Small intestine (tissue), 7 donors: ENCODE measurements around the gene SH3GL1. TPM values are rescaled to one million over a fixed set of nuclear protein-coding genes. Genes with fewer than 3 reads are reported as not detected.

ENCODE experiments used
- DNase-seq, 2 donors: peaks; one replicate each; pipeline versions ENCODE4 v3.0.0 to v3.0.0-alpha.2; 2013
- FAIRE-seq: peaks from 2 replicates; lab custom pipeline; 2012; peaks lifted over from hg19 to GRCh38; lab: Jason Lieb, UNC
- H3K27ac ChIP-seq, 3 donors: one replicate each; pipeline ENCODE4 v1.5.1; 2013; ENCODE audit warnings: low read length in 2 of 3, mild to moderate bottlenecking in 2 of 3, control low read depth in 1 of 3, inconsistent platforms in 1 of 3, low read depth in 1 of 3, moderate library complexity in 1 of 3
- H3K27me3 ChIP-seq, 3 donors: one replicate each; pipeline ENCODE4 v1.6.1; 2013; ENCODE audit warnings: low read length in 3 of 3, inconsistent platforms in 1 of 3; ENCODE audit not compliant: control insufficient read depth in 3 of 3, insufficient read depth in 3 of 3
- H3K36me3 ChIP-seq, 3 donors: one replicate each; pipeline ENCODE4 v1.6.1; 2013; ENCODE audit warnings: low read length in 3 of 3, inconsistent platforms in 1 of 3, low read depth in 1 of 3, mild to moderate bottlenecking in 1 of 3, moderate library complexity in 1 of 3; ENCODE audit not compliant: control insufficient read depth in 3 of 3, insufficient read depth in 2 of 3
- H3K4me1 ChIP-seq, 3 donors: one replicate each; pipeline ENCODE4 v1.6.1; 2013; ENCODE audit warnings: low read length in 2 of 3, inconsistent platforms in 1 of 3, low read depth in 1 of 3, mild to moderate bottlenecking in 1 of 3, moderate library complexity in 1 of 3; ENCODE audit not compliant: control insufficient read depth in 3 of 3, insufficient read depth in 2 of 3
- H3K4me3 ChIP-seq, 3 donors: one replicate each; pipeline ENCODE4 v1.5.1; 2013; ENCODE audit warnings: low read length in 3 of 3, control low read depth in 1 of 3, inconsistent platforms in 1 of 3, low read depth in 1 of 3, mild to moderate bottlenecking in 1 of 3, moderate library complexity in 1 of 3
- H3K9me3 ChIP-seq, 2 donors: one replicate each; pipeline ENCODE4 v1.6.1; 2013; ENCODE audit warnings: low read depth in 1 of 2, low read length in 1 of 2; ENCODE audit not compliant: control insufficient read depth in 2 of 2, insufficient read depth in 1 of 2
- WGBS, 3 donors: extraction: QIAGEN DNeasy Blood & Tissue Kit; methylation state at CpG; one replicate each; pipeline ENCODE4 v1.1.7; 2013; 5-methylcytosine and 5-hydroxymethylcytosine counted together
- polyA plus RNA-seq, 4 donors: library from polyadenylated mRNA; stranded (reverse) in 3 of 4; unstranded in 1 of 4; fragments of 200-250 nt in 3 of 4; fragments of 120-200 nt in 1 of 4; gene quantifications; one replicate each; pipeline versions ENCODE4 v1.2.1 to v1.2.3, GENCODE V29; 2013
- donor health status: healthy with polysubstance abuse.
- donor health status: control.
- donor health status: control.
- donor health status: Bipolar disorder and iron deficiency.
- donor health status: healthy.

SH3GL1 gene
- polyA plus RNA-seq, 4 donors: 64.9 to 132 (median 104) TPM

- DNase-seq (no peak), FAIRE-seq (no peak)
- H3K4me3 ChIP-seq: no peak overlapping the region
- 92 to 97% (median 92%) methylated on average over 13 to 16 of the region's 16 CpGs for WGBS, 3 donors
- no peaks in the 10 kb centered on the region for H3K9me3 ChIP-seq
- no peaks in the 10 kb centered on the region for H3K4me1 ChIP-seq
- H3K27ac ChIP-seq: no peak overlapping the region
- no peaks in the 10 kb centered on the region for H3K27me3 ChIP-seq
- peaks cover 3 to 68% (median 3%) of the 10 kb centered on the region in 3 donors for H3K36me3 ChIP-seq
Measured at GRCh38 chr19:4429256-4429655, 28.9 kb upstream of the SH3GL1 start.

GRCh38 chr19:4428326-4428975, 28.1 kb upstream of the SH3GL1 start:
- H3K4me3 ChIP-seq: no peak overlapping the region
- no peak for DNase-seq
- no peaks in the 10 kb centered on the region for H3K27me3 ChIP-seq
- H3K27ac ChIP-seq: no peak overlapping the region
- 94 to 96% (median 96%) methylated on average over 20 of the region's 20 CpGs for WGBS, 3 donors
- no peaks in the 10 kb centered on the region for H3K4me1 ChIP-seq
- no peaks in the 10 kb centered on the region for H3K9me3 ChIP-seq
- peaks cover 0 to 68% (median 6%) of the 10 kb centered on the region in 3 donors for H3K36me3 ChIP-seq
- no peak for FAIRE-seq

GRCh38 chr19:4425537-4425936, 25.2 kb upstream of the SH3GL1 start:
- WGBS, 3 donors: 94 to 99% (median 97%) methylated on average over 6 of the region's 6 CpGs
- FAIRE-seq: no peak

GRCh38 chr19:4423416-4424126, 23.2 kb upstream of the SH3GL1 start:
- Histone ChIP-seq H3K27me3 (no peaks in the 10 kb centered on the region), H3K27ac (no peak overlapping the region), H3K4me1 (no peaks in the 10 kb centered on the region), H3K9me3 (no peaks in the 10 kb centered on the region), H3K36me3 (peaks cover 0 to 51% (median 3%) of the 10 kb centered on the region in 3 donors), H3K4me3 (no peak overlapping the region)
- DNase-seq (no peak), FAIRE-seq (no peak)
- WGBS, 3 donors: 89 to 96% (median 91%) methylated on average over 16 of the region's 16 CpGs

More at GRCh38 chr19:4425537-4425936, 25.2 kb upstream of the SH3GL1 start:
- DNase-seq: no peak
- H3K27ac ChIP-seq: no peak overlapping the region
- H3K4me1 ChIP-seq: no peaks in the 10 kb centered on the region
- peaks cover 0 to 59% (median 3%) of the 10 kb centered on the region in 3 donors for H3K36me3 ChIP-seq
- no peaks in the 10 kb centered on the region for H3K9me3 ChIP-seq
- no peaks in the 10 kb centered on the region for H3K27me3 ChIP-seq
- H3K4me3 ChIP-seq: no peak overlapping the region

- WGBS, 3 donors: 72 to 85% (median 83%) methylated on average over 9 of the region's 9 CpGs
- no peak for DNase-seq
- Histone ChIP-seq H3K27ac (no peak overlapping the region), H3K9me3 (no peaks in the 10 kb centered on the region), H3K36me3 (peaks cover 0 to 39% (median 4%) of the 10 kb centered on the region in 3 donors), H3K4me1 (peaks cover 4 to 9% (median 5%) of the 10 kb centered on the region in 3 donors), H3K4me3 (no peak overlapping the region), H3K27me3 (no peaks in the 10 kb centered on the region)
- no peak for FAIRE-seq
Measured at GRCh38 chr19:4416268-4416667, 15.9 kb upstream of the SH3GL1 start.

GRCh38 chr19:4415352-4415751, 15.0 kb upstream of the SH3GL1 start:
- Histone ChIP-seq H3K27ac (no peak overlapping the region), H3K4me3 (no peak overlapping the region), H3K36me3 (peaks cover 0 to 39% (median 4%) of the 10 kb centered on the region in 3 donors), H3K27me3 (no peaks in the 10 kb centered on the region), H3K9me3 (no peaks in the 10 kb centered on the region), H3K4me1 (peaks cover 4 to 9% (median 5%) of the 10 kb centered on the region in 3 donors)
- DNase-seq (peak in 1 of 2 donors; percentile 18), FAIRE-seq (no peak)
- WGBS, 3 donors: 42 to 59% (median 59%) methylated on average over 10 of the region's 10 CpGs

GRCh38 chr19:4414800-4415321, 14.5 kb upstream of the SH3GL1 start:
- H3K27ac ChIP-seq: no peak overlapping the region
- peaks cover 0 to 42% (median 4%) of the 10 kb centered on the region in 3 donors for H3K36me3 ChIP-seq
- H3K27me3 ChIP-seq: no peaks in the 10 kb centered on the region
- H3K4me3 ChIP-seq: no peak overlapping the region
- 26 to 49% (median 47%) methylated on average over 9 of the region's 9 CpGs for whole genome bisulfite sequencing, 3 donors
- FAIRE-seq (no peak), DNase-seq (peak in 1 of 2 donors; percentile 40)
- H3K4me1 ChIP-seq: peaks cover 4 to 9% (median 5%) of the 10 kb centered on the region in 3 donors
- H3K9me3 ChIP-seq: no peaks in the 10 kb centered on the region

GRCh38 chr19:4414144-4414799, 13.9 kb upstream of the SH3GL1 start:
- Histone ChIP-seq H3K4me3 (no peak overlapping the region), H3K36me3 (peaks cover 3 to 47% (median 4%) of the 10 kb centered on the region in 3 donors), H3K9me3 (no peaks in the 10 kb centered on the region), H3K27ac (no peak overlapping the region), H3K4me1 (peaks cover 4 to 9% (median 5%) of the 10 kb centered on the region in 3 donors), H3K27me3 (no peaks in the 10 kb centered on the region)
- 87 to 90% (median 90%) methylated on average over 7 of the region's 7 CpGs for WGBS, 3 donors
- DNase-seq (peak in 1 of 2 donors; percentile 33), FAIRE-seq (no peak)
